ENCODE measurements around the gene ZNF784. TPM values are rescaled to one million over a fixed set of nuclear protein-coding genes. Genes with fewer than 3 reads are reported as not detected.

The ZNF784 gene
- polyA plus RNA-seq, 1 experiment, result 1.9 TPM

DNA sequence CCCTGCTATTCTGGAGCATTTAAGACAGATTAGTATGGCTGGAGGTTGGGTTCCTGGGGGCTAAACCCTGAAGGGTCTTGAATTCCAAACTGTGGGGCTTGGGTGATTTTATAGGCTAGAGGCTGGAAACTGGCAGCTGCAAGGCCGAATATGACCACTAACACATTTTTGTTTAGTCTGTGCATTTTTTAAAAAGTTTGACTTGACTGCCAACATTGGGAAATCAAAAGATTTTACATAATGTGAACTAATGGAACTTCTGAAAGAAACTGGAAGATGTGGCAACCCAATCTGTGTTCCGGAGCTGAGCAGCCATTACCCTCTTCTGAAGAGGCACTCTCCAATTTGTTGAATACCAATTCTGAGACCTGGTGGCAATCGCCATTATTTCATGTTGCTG, 5.1 kb downstream of the ZNF784 start:
- TF ChIP-seq CTCF (IDR thresholded peaks at IDR 0.05; ENCODE audit: low read depth, low read length), result no peak
- CTCF ChIA-PET, result interaction anchor here (0.6 to 2.0 kb wide), 5 partner anchors 12 to 152 kb away, joined by 3 to 8 read pairs (median 6); partner anchors contain the start of gene ZNF865
- DNase-seq (ENCODE audit: low read depth, low spot score), result no peak
- peak overlapping the region; percentile 47 for H3K27ac ChIP-seq (ENCODE audit: low read depth, low read length)
- H3K27me3 ChIP-seq (ENCODE audit: control insufficient read depth, insufficient read depth, low read length), result no peaks in the 10 kb centered on the region
- POLR2A ChIA-PET, result interaction anchor here (0.6 to 0.7 kb wide), 3 partner anchors 19 to 292 kb away, joined by 3 to 5 read pairs (median 3); partner anchors contain the start of gene ZNF524
- H3K9me3 ChIP-seq (ENCODE audit: control insufficient read depth, insufficient read depth, low read length), result peaks cover 7% of the 10 kb centered on the region; the same call in 1 of the 2 replicates
- no peak overlapping the region for H3K4me3 ChIP-seq (ENCODE audit: low read depth, low read length)

DNA sequence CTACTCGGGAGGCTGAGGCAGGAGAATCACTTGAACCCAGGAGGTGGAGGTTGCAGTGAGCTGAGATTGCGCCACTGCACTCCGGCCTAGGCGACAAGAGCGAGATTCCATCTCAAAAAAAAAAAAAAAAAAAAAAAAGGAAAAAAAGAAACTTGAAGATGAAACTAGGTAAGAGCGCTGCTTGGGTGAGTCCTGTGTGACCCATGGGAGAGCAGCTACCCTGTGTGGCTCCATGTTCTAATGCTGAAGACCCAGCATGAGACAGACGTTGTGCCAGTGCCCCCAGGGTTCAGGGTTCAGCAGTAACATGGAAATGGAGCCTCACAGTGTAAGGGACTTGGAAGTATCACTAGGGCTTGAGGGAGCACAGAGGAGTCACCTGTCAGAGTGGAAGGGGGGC, 5.9 kb downstream of the ZNF784 start:
- ChIA-PET POLR2A (interaction anchor here (0.5 to 0.7 kb wide), 3 partner anchors 16 to 114 kb away, joined by 3 to 8 read pairs (median 6); no protein-coding TSS in a partner anchor), CTCF (interaction anchor here (0.6 to 2.0 kb wide), 4 partner anchors 12 to 151 kb away, joined by 5 to 11 read pairs (median 6); no protein-coding TSS in a partner anchor)
- Histone ChIP-seq H3K9me3 (ENCODE audit: control insufficient read depth, insufficient read depth, low read length) (peaks cover 7% of the 10 kb centered on the region; the same call in 1 of the 2 replicates), H3K4me3 (ENCODE audit: low read depth, low read length) (no peak overlapping the region), H3K27ac (ENCODE audit: low read depth, low read length) (no peak overlapping the region), H3K27me3 (ENCODE audit: control insufficient read depth, insufficient read depth, low read length) (no peaks in the 10 kb centered on the region)
- TF ChIP-seq CTCF (IDR thresholded peaks at IDR 0.05; ENCODE audit: low read depth, low read length), result no peak
- DNase-seq (ENCODE audit: low read depth, low spot score), result no peak

DNA sequence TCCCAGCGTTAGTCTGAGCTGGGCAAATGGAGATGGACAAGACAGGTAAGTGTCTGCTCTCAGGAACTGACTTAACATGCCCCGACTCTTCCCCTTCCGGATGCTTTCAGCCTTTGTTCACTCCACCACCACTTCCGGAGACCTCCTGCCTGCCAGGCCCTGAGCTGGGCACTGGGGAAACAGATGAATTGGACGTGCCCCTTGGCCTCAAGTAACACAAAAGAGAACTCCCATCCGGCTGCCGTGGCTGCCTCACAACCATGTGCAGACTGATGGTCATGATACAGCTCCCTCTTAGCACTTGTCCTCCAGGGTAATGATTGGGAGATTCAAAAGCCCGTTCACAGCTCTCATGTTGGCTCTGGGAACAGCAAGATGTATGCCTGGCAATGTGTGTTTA, 6.9 kb downstream of the ZNF784 start:
- H3K9me3 ChIP-seq (ENCODE audit: control insufficient read depth, insufficient read depth, low read length), result peaks cover 7% of the 10 kb centered on the region; the same call in 1 of the 2 replicates
- ChIA-PET POLR2A (no interaction called here), CTCF (interaction anchor here (1.0 to 1.9 kb wide), 3 partner anchors 11 to 114 kb away, joined by 3 to 11 read pairs (median 5); no protein-coding TSS in a partner anchor)
- no peak overlapping the region for H3K4me3 ChIP-seq (ENCODE audit: low read depth, low read length)
- no peak for DNase-seq (ENCODE audit: low read depth, low spot score)
- no peaks in the 10 kb centered on the region for H3K27me3 ChIP-seq (ENCODE audit: control insufficient read depth, insufficient read depth, low read length)
- H3K27ac ChIP-seq (ENCODE audit: low read depth, low read length), result no peak overlapping the region
- TF ChIP-seq CTCF (IDR thresholded peaks at IDR 0.05; ENCODE audit: low read depth, low read length), result no peak

GRCh38 chr19:55616395-55616875, 7.9 kb downstream of the ZNF784 start:
- no peak for DNase-seq (ENCODE audit: low read depth, low spot score)
- ChIA-PET POLR2A (no interaction called here), CTCF (interaction anchor here (1.2 to 1.9 kb wide), 2 partner anchors 10 to 113 kb away, joined by 3 to 5 read pairs; no protein-coding TSS in a partner anchor)
- TF ChIP-seq CTCF (IDR thresholded peaks at IDR 0.05; ENCODE audit: low read depth, low read length), result no peak
- no peaks in the 10 kb centered on the region for H3K27me3 ChIP-seq (ENCODE audit: control insufficient read depth, insufficient read depth, low read length)
- H3K4me3 ChIP-seq (ENCODE audit: low read depth, low read length), result no peak overlapping the region
- peaks cover 7% of the 10 kb centered on the region; the same call in 1 of the 2 replicates for H3K9me3 ChIP-seq (ENCODE audit: control insufficient read depth, insufficient read depth, low read length)
- no peak overlapping the region for H3K27ac ChIP-seq (ENCODE audit: low read depth, low read length)

Measured in AG04450 (cell line).